HEK293T (cell line): ENCODE results near the gene LTO1.

ENCODE experiments used
- BHLHE40 ChIP-seq: fragments of 450-650 bp; IDR thresholded peaks from 2 replicates; pipeline ENCODE4 v1.6.1; 2016; ENCODE audit warnings: mild to moderate bottlenecking, moderate library complexity, borderline replicate concordance
- ELF4 ChIP-seq: fragments of 450-650 bp; IDR thresholded peaks from 2 replicates; pipeline ENCODE4 v1.6.1; 2017; ENCODE audit warnings: antibody characterized with exemption
- FOXA1 ChIP-seq: fragments of 450-650 bp; IDR thresholded peaks from 2 replicates; pipeline ENCODE4 v1.6.1; 2016; ENCODE audit warnings: mild to moderate bottlenecking
- FOXK2 ChIP-seq: fragments of 450-650 bp; IDR thresholded peaks from 2 replicates; pipeline ENCODE4 v1.6.1; 2016; ENCODE audit warnings: mild to moderate bottlenecking
- FOXM1 ChIP-seq: fragments of 450-650 bp; IDR thresholded peaks from 2 replicates; pipeline ENCODE4 v1.6.1; 2017; ENCODE audit warnings: mild to moderate bottlenecking, borderline replicate concordance
- HDGF ChIP-seq: fragments of 450-650 bp; IDR thresholded peaks from 2 replicates; pipeline ENCODE4 v1.6.1; 2017; ENCODE audit warnings: antibody characterized with exemption, borderline replicate concordance
- L3MBTL2 ChIP-seq: fragments of 450-650 bp; conservative IDR thresholded peaks from 2 replicates; pipeline ENCODE4 v1.6.1; 2016; ENCODE audit warnings: mild to moderate bottlenecking
- PKNOX1 ChIP-seq: fragments of 450-650 bp; IDR thresholded peaks from 2 replicates; pipeline ENCODE4 v1.6.1; 2016
- TARDBP ChIP-seq: fragments of 450-650 bp; IDR thresholded peaks from 2 replicates; pipeline ENCODE4 v1.6.1; 2016
- ZNF384 ChIP-seq: fragments of 450-650 bp; IDR thresholded peaks from 2 replicates; pipeline ENCODE4 v1.6.1; 2016

GRCh38 chr11:69703768-69704507, 28.8 kb upstream of the LTO1 start, which contains the start of gene FGF19:
- TF ChIP-seq ELF4 (no peak), TARDBP (no peak), HDGF (no peak), L3MBTL2 (no peak), FOXK2 (no peak), BHLHE40 (no peak), FOXM1 (no peak), PKNOX1 (no peak), ZNF384 (no peak), FOXA1 (no peak)
